HepG2 (cell line): Measurements from ENCODE around the gene ACTN3. TPM values are rescaled to one million over a fixed set of nuclear protein-coding genes. Genes with fewer than 3 reads are reported as not detected.

Experiments used
- EHMT2 ChIP-seq: fragments of 200-600 bp; sonication (generic); IDR thresholded peaks from 2 replicates; pipeline ENCODE4 v1.7.0; 2017; ENCODE audit warnings: antibody characterized with exemption, low read depth, low read length, borderline replicate concordance
- ELF1 ChIP-seq: sonication (generic); formaldehyde crosslinking; IDR thresholded peaks from 2 replicates; pipeline ENCODE4 v1.4.0; 2020; ENCODE audit warnings: missing genetic modification reagents
- FOXK2 ChIP-seq: fragments of 450-650 bp; IDR thresholded peaks from 2 replicates; pipeline ENCODE4 v1.6.1; 2016
- ISL2 ChIP-seq: sonication (generic); formaldehyde crosslinking; IDR thresholded peaks from 2 replicates; pipeline ENCODE4 v1.5.0; 2020; ENCODE audit warnings: missing genetic modification reagents
- KDM5A ChIP-seq: fragments of 200-600 bp; sonication (generic); IDR thresholded peaks from 2 replicates; pipeline ENCODE4 v1.7.0; 2018; ENCODE audit warnings: antibody characterized with exemption, mild to moderate bottlenecking, low read length, borderline replicate concordance
- MIER2 ChIP-seq: IDR thresholded peaks from 2 replicates; pipeline ENCODE4 v1.6.1; 2016; ENCODE audit warnings: missing biosample characterization, missing genetic modification reagents
- MIER3 ChIP-seq: IDR thresholded peaks from 2 replicates; pipeline ENCODE4 v1.6.1; 2016; ENCODE audit warnings: missing compliant biosample characterization, borderline replicate concordance
- MTA3 ChIP-seq: sonication (generic); formaldehyde crosslinking; IDR thresholded peaks from 2 replicates; pipeline ENCODE4 v1.4.0; 2020; ENCODE audit warnings: missing genetic modification reagents
- PPARG ChIP-seq: conservative IDR thresholded peaks from 2 replicates; pipeline ENCODE4 v1.6.1; 2016; ENCODE audit warnings: missing biosample characterization, missing genetic modification reagents
- REXO4 ChIP-seq: sonication (generic); formaldehyde crosslinking; IDR thresholded peaks from 2 replicates; pipeline ENCODE4 v1.8.0; 2022; ENCODE audit warnings: missing genetic modification reagents, mild to moderate bottlenecking, borderline replicate concordance
- ZNF550 ChIP-seq: sonication (generic); formaldehyde crosslinking; IDR thresholded peaks from 2 replicates; pipeline ENCODE4 v1.4.0; 2020; ENCODE audit warnings: mild to moderate bottlenecking, missing genetic modification reagents, borderline replicate concordance
- ZNF7 ChIP-seq: IDR thresholded peaks from 2 replicates; pipeline ENCODE4 v1.6.1; 2016; ENCODE audit warnings: missing biosample characterization, missing genetic modification reagents
- ZNF75D ChIP-seq: sonication (generic); formaldehyde crosslinking; IDR thresholded peaks from 2 replicates; pipeline ENCODE4 v1.8.1; 2023; ENCODE audit warnings: missing genetic modification reagents, mild to moderate bottlenecking, borderline replicate concordance
- polyA plus RNA-seq, 8 experiments: library from polyadenylated mRNA; depleted of rRNA in 3 of 8; stranded (reverse) in 7 of 8; unstranded in 1 of 8; fragments of >200 nt; fragmentation: Illumina TruSeq in 4 of 8; extraction: Trizol in 4 of 8; gene quantifications; 2 replicates each; pipeline versions ENCODE4 v1.2.1 to v1.2.3, GENCODE V29; 2011 to 2016; ENCODE audit warnings: low read depth in 4 of 8, missing spikeins in 1 of 8, mixed read lengths in 1 of 8; ENCODE audit not compliant: insufficient read depth in 1 of 8
- total RNA-seq, 5 experiments: library from RNA; depleted of rRNA; stranded (reverse); fragments of >200 nt; fragmentation: Illumina TruSeq; extraction: Trizol; gene quantifications; 2 replicates each; pipeline ENCODE4 v1.2.3, GENCODE V29; 2016; ENCODE audit warnings: low read depth in 1 of 5
- TF ChIP-seq, protein P1 (sequence below): sonication (generic); formaldehyde crosslinking; IDR thresholded peaks from 2 replicates; pipeline ENCODE4 v1.4.0; 2020; ENCODE audit warnings: missing genetic modification reagents
- TF ChIP-seq, protein P2 (sequence below): sonication (generic); formaldehyde crosslinking; IDR thresholded peaks from 2 replicates; pipeline ENCODE4 v1.5.0; 2020; ENCODE audit warnings: mild to moderate bottlenecking, missing genetic modification reagents, moderate library complexity
- TF ChIP-seq, protein P3 (sequence below): fragments of 450-650 bp; IDR thresholded peaks from 2 replicates; pipeline ENCODE4 v1.6.1; 2017
- TF ChIP-seq, protein P4 (sequence below), 2 experiments: sonication (generic) in 1 of 2; formaldehyde crosslinking in 1 of 2; IDR thresholded peaks; 2 replicates each; pipeline versions ENCODE4 v1.5.1 to v1.6.1; 2011 to 2020; ENCODE audit warnings: borderline replicate concordance in 1 of 2, low read depth in 1 of 2, low read length in 1 of 2, mild to moderate bottlenecking in 1 of 2, missing genetic modification reagents in 1 of 2, moderate library complexity in 1 of 2
- TF ChIP-seq, protein P5 (sequence below): sonication (generic); formaldehyde crosslinking; IDR thresholded peaks from 2 replicates; pipeline ENCODE4 v1.8.0; 2023; ENCODE audit warnings: mild to moderate bottlenecking, missing genetic modification reagents
- TF ChIP-seq, protein P6 (sequence below): sonication (generic); formaldehyde crosslinking; conservative IDR thresholded peaks from 2 replicates; pipeline ENCODE4 v1.4.0; 2020; ENCODE audit warnings: missing genetic modification reagents

The ACTN3 gene
- total and polyA plus RNA-seq, 2 of the 13 experiments (the other 11 are each of a cell fraction or from before 2014, with no cell fraction given): 0.04 to 0.09 TPM

DNA sequence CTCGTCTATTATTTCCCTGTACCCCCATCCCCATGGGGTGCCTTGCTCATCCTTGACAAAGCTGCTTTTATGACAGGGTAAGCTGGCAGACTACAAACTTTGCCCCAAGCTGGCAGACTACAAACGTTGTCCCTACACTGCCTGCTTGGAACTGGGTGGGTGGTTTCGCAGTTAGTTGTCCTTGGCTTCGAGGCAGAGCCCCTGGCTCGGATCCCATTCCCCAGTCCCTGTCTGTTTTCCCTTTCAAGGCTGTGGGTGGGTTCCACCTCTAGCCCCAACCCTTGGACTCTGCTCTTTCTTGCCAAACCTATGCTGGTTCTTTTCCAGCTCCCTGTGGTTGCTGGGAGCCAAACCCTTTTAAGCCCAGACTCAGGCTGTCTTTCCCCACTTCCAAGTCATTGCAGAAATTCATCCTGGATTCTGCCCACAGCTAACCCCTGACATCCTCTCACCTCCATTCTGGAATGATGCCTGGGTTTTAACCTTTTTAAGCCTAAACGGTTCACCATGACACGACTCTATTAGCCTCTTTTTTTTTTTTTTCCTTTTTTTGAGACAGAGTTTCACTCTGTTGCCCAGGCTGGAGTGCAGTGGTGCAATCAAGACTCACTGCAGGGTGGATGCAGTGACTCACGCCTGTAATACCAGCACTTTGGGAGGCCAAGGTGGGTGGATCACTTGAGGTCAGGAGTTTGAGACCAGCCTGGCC lies 60.6 kb downstream of the ACTN3 start (continued):
- TF ChIP-seq MIER2 (CRISPR knock-in tag): no peak
- TF ChIP-seq ISL2 (CRISPR knock-in tag): no peak
- TF ChIP-seq PPARG (CRISPR knock-in tag): no peak
- TF ChIP-seq ZNF7 (CRISPR knock-in tag): no peak
- TF ChIP-seq, protein P1, sequence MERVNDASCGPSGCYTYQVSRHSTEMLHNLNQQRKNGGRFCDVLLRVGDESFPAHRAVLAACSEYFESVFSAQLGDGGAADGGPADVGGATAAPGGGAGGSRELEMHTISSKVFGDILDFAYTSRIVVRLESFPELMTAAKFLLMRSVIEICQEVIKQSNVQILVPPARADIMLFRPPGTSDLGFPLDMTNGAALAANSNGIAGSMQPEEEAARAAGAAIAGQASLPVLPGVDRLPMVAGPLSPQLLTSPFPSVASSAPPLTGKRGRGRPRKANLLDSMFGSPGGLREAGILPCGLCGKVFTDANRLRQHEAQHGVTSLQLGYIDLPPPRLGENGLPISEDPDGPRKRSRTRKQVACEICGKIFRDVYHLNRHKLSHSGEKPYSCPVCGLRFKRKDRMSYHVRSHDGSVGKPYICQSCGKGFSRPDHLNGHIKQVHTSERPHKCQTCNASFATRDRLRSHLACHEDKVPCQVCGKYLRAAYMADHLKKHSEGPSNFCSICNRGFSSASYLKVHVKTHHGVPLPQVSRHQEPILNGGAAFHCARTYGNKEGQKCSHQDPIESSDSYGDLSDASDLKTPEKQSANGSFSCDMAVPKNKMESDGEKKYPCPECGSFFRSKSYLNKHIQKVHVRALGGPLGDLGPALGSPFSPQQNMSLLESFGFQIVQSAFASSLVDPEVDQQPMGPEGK (CRISPR knock-in tag): peak; percentile 80
- TF ChIP-seq, protein P2, sequence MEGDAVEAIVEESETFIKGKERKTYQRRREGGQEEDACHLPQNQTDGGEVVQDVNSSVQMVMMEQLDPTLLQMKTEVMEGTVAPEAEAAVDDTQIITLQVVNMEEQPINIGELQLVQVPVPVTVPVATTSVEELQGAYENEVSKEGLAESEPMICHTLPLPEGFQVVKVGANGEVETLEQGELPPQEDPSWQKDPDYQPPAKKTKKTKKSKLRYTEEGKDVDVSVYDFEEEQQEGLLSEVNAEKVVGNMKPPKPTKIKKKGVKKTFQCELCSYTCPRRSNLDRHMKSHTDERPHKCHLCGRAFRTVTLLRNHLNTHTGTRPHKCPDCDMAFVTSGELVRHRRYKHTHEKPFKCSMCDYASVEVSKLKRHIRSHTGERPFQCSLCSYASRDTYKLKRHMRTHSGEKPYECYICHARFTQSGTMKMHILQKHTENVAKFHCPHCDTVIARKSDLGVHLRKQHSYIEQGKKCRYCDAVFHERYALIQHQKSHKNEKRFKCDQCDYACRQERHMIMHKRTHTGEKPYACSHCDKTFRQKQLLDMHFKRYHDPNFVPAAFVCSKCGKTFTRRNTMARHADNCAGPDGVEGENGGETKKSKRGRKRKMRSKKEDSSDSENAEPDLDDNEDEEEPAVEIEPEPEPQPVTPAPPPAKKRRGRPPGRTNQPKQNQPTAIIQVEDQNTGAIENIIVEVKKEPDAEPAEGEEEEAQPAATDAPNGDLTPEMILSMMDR (CRISPR knock-in tag): no peak
- TF ChIP-seq, protein P3, sequence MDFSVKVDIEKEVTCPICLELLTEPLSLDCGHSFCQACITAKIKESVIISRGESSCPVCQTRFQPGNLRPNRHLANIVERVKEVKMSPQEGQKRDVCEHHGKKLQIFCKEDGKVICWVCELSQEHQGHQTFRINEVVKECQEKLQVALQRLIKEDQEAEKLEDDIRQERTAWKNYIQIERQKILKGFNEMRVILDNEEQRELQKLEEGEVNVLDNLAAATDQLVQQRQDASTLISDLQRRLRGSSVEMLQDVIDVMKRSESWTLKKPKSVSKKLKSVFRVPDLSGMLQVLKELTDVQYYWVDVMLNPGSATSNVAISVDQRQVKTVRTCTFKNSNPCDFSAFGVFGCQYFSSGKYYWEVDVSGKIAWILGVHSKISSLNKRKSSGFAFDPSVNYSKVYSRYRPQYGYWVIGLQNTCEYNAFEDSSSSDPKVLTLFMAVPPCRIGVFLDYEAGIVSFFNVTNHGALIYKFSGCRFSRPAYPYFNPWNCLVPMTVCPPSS: no peak
- no peak for TF ChIP-seq MIER3
- no peak for TF ChIP-seq REXO4
- no peak for TF ChIP-seq FOXK2
- TF ChIP-seq, protein P4, sequence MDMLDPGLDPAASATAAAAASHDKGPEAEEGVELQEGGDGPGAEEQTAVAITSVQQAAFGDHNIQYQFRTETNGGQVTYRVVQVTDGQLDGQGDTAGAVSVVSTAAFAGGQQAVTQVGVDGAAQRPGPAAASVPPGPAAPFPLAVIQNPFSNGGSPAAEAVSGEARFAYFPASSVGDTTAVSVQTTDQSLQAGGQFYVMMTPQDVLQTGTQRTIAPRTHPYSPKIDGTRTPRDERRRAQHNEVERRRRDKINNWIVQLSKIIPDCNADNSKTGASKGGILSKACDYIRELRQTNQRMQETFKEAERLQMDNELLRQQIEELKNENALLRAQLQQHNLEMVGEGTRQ (IDR thresholded peaks at IDR 0.05; ENCODE audit: low read depth, low read length): no peak
- TF ChIP-seq, protein P4 (CRISPR knock-in tag; IDR thresholded peaks at IDR 0.05; ENCODE audit: borderline replicate concordance): no peak
- TF ChIP-seq MTA3 (CRISPR knock-in tag): no peak
- TF ChIP-seq, protein P5, sequence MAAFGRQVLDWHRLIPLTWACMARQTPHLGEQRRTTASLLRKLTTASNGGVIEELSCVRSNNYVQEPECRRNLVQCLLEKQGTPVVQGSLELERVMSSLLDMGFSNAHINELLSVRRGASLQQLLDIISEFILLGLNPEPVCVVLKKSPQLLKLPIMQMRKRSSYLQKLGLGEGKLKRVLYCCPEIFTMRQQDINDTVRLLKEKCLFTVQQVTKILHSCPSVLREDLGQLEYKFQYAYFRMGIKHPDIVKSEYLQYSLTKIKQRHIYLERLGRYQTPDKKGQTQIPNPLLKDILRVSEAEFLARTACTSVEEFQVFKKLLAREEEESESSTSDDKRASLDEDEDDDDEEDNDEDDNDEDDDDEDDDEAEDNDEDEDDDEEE: no peak
- no peak for TF ChIP-seq ZNF75D (CRISPR knock-in tag)
- TF ChIP-seq ZNF550: no peak
- no peak for TF ChIP-seq KDM5A
- TF ChIP-seq ELF1: no peak
- TF ChIP-seq, protein P6, sequence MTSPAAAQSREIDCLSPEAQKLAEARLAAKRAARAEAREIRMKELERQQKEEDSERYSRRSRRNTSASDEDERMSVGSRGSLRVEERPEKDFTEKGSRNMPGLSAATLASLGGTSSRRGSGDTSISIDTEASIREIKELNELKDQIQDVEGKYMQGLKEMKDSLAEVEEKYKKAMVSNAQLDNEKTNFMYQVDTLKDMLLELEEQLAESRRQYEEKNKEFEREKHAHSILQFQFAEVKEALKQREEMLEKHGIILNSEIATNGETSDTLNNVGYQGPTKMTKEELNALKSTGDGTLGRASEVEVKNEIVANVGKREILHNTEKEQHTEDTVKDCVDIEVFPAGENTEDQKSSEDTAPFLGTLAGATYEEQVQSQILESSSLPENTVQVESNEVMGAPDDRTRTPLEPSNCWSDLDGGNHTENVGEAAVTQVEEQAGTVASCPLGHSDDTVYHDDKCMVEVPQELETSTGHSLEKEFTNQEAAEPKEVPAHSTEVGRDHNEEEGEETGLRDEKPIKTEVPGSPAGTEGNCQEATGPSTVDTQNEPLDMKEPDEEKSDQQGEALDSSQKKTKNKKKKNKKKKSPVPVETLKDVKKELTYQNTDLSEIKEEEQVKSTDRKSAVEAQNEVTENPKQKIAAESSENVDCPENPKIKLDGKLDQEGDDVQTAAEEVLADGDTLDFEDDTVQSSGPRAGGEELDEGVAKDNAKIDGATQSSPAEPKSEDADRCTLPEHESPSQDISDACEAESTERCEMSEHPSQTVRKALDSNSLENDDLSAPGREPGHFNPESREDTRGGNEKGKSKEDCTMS (CRISPR knock-in tag): no peak
- no peak for TF ChIP-seq EHMT2
